H1 (cell line): ENCODE results near the gene PRKCA. TPM values are rescaled to one million over a fixed set of nuclear protein-coding genes. Genes with fewer than 3 reads are reported as not detected.

Experiments used
- CTCF ChIA-PET: fragments of 300-600 bp; sonication (Branson Sonifier 250); formaldehyde crosslinking; loops from one replicate; lab custom pipeline; 2021; ENCODE audit not compliant: partially characterized antibody; lab: Charles Lee
- POLR2A ChIA-PET: fragments of 300-600 bp; sonication (Branson Sonifier 250); formaldehyde crosslinking; loops from one replicate; lab custom pipeline; 2021; ENCODE audit warnings: inconsistent platforms; ENCODE audit not compliant: partially characterized antibody; lab: Charles Lee
- DNase-seq, 2 experiments: peaks; one replicate each; pipeline versions ENCODE4 v3.0.0 to v3.0.0-alpha.2; 2010 to 2022; ENCODE audit warnings: low spot score in 2 of 2, low read depth in 1 of 2, mixed read lengths in 1 of 2
- FAIRE-seq: peaks from 2 replicates; lab custom pipeline; 2011; peaks lifted over from hg19 to GRCh38; lab: Jason Lieb, UNC
- H2AFZ ChIP-seq: 2 replicates; pipeline ENCODE4 v1.8.1; 2012; ENCODE audit warnings: low read length, inconsistent platforms
- H2AK5ac ChIP-seq: 2 replicates; pipeline ENCODE4 v1.6.1; 2013; ENCODE audit warnings: low read depth, low read length
- H2BK120ac ChIP-seq: replicated peaks from 2 replicates; pipeline ENCODE3; 2013; ENCODE audit warnings: low read depth, low read length, inconsistent platforms
- H2BK12ac ChIP-seq: 2 replicates; pipeline ENCODE4 v1.6.1; 2013; ENCODE audit warnings: low read depth, low read length
- H2BK15ac ChIP-seq: 2 replicates; pipeline ENCODE4 v1.6.1; 2013; ENCODE audit warnings: low read length
- H2BK20ac ChIP-seq: 2 replicates; pipeline ENCODE4 v1.6.1; 2013; ENCODE audit warnings: low read length
- H2BK5ac ChIP-seq: 2 replicates; pipeline ENCODE4 v1.6.1; 2013; ENCODE audit warnings: low read depth, low read length
- H3K14ac ChIP-seq: 2 replicates; pipeline ENCODE4 v1.6.1; 2013; ENCODE audit warnings: inconsistent platforms; ENCODE audit not compliant: insufficient read length
- H3K18ac ChIP-seq: 2 replicates; pipeline ENCODE4 v1.6.1; 2013; ENCODE audit warnings: low read length; ENCODE audit errors: extremely low read depth
- H3K23ac ChIP-seq: 2 replicates; pipeline ENCODE4 v1.6.1; 2013; ENCODE audit warnings: inconsistent platforms; ENCODE audit not compliant: insufficient read length
- H3K23me2 ChIP-seq: 2 replicates; pipeline ENCODE4 v1.6.1; 2013; ENCODE audit warnings: low read depth, low read length
- H3K27ac ChIP-seq: 2 replicates; pipeline ENCODE4 v1.6.1; 2011; ENCODE audit warnings: low read depth, low read length, inconsistent platforms
- H3K27me3 ChIP-seq, 4 experiments: replicated peaks in 1 of 4; 1 replicate in 1 of 4; 2 replicates in 3 of 4; pipeline versions ENCODE4 v1.6.1 to v1.8.1; 2011 to 2013; ENCODE audit warnings: low read length in 3 of 4, mild to moderate bottlenecking in 3 of 4, inconsistent platforms in 2 of 4, mixed read lengths in 2 of 4, moderate library complexity in 1 of 4; ENCODE audit not compliant: control insufficient read depth in 3 of 4, insufficient read depth in 3 of 4; ENCODE audit errors: extremely low read depth in 1 of 4
- H3K36me3 ChIP-seq, 4 experiments: 2 replicates each; pipeline versions ENCODE4 v1.6.1 to v1.8.1; 2011 to 2013; ENCODE audit warnings: mild to moderate bottlenecking in 4 of 4, low read length in 3 of 4, moderate library complexity in 2 of 4, control low read depth in 1 of 4, inconsistent platforms in 1 of 4; ENCODE audit not compliant: insufficient read depth in 4 of 4, control insufficient read depth in 2 of 4
- H3K4ac ChIP-seq: replicated peaks from 2 replicates; pipeline ENCODE3; 2013; ENCODE audit warnings: low read length, low read depth, mixed read lengths, inconsistent platforms; ENCODE audit not compliant: insufficient read length
- H3K4me1 ChIP-seq, 4 experiments: replicated peaks in 1 of 4; 1 replicate in 1 of 4; 2 replicates in 3 of 4; pipeline versions ENCODE4 v1.6.1 to v1.8.1; 2011 to 2013; ENCODE audit warnings: low read length in 3 of 4, inconsistent platforms in 2 of 4, mixed read lengths in 1 of 4; ENCODE audit not compliant: insufficient read depth in 4 of 4, control insufficient read depth in 3 of 4
- H3K4me2 ChIP-seq, 2 experiments: 2 replicates each; pipeline versions ENCODE4 v1.6.1 to v1.8.1; 2011 to 2013; ENCODE audit warnings: low read depth in 2 of 2, low read length in 2 of 2, control low read depth in 1 of 2, inconsistent platforms in 1 of 2, mild to moderate bottlenecking in 1 of 2; ENCODE audit not compliant: insufficient read depth in 1 of 2
- H3K4me3 ChIP-seq, 4 experiments: fragments of 200-600, 300-600 bp in 1 of 4; sonication (generic), shearing (Covaris generic), sonication (Bioruptor Twin) in 1 of 4; 2 replicates each; pipeline versions ENCODE4 v1.5.1 to v1.8.1; 2011 to 2016; ENCODE audit warnings: low read length in 4 of 4, low read depth in 3 of 4, control low read depth in 2 of 4, inconsistent platforms in 2 of 4, mild to moderate bottlenecking in 2 of 4, mixed read lengths in 1 of 4, moderate library complexity in 1 of 4; ENCODE audit not compliant: insufficient read depth in 2 of 4; ENCODE audit errors: extremely low read depth in 1 of 4
- H3K56ac ChIP-seq: replicated peaks from 2 replicates; pipeline ENCODE3; 2013; ENCODE audit warnings: low read depth, mild to moderate bottlenecking, mixed read lengths, low read length, inconsistent platforms; ENCODE audit not compliant: insufficient read length
- H3K79me1 ChIP-seq: 2 replicates; pipeline ENCODE4 v1.6.1; 2013; ENCODE audit warnings: low read depth, low read length, control low read depth
- H3K79me2 ChIP-seq, 2 experiments: 2 replicates each; pipeline versions ENCODE4 v1.6.1 to v1.8.1; 2012 to 2013; ENCODE audit warnings: low read length in 2 of 2, mild to moderate bottlenecking in 2 of 2, inconsistent platforms in 1 of 2; ENCODE audit not compliant: insufficient read depth in 2 of 2, control insufficient read depth in 1 of 2
- H3K9ac ChIP-seq, 4 experiments: replicated peaks in 1 of 4; 1 replicate in 1 of 4; 2 replicates in 3 of 4; pipeline versions ENCODE4 v1.6.1 to v1.8.1; 2011 to 2013; ENCODE audit warnings: low read depth in 3 of 4, low read length in 3 of 4, control low read depth in 2 of 4, mild to moderate bottlenecking in 2 of 4, moderate library complexity in 2 of 4, inconsistent platforms in 1 of 4; ENCODE audit errors: extremely low read depth in 1 of 4
- H3K9me3 ChIP-seq, 2 experiments: 2 replicates each; pipeline versions ENCODE4 v1.6.1 to v1.8.1; 2012 to 2013; ENCODE audit warnings: mild to moderate bottlenecking in 2 of 2, moderate library complexity in 2 of 2, control low read depth in 1 of 2, inconsistent platforms in 1 of 2, low read depth in 1 of 2, low read length in 1 of 2, mixed read lengths in 1 of 2; ENCODE audit not compliant: insufficient read depth in 2 of 2
- H4K20me1 ChIP-seq, 2 experiments: replicated peaks in 1 of 2; 2 replicates each; pipeline versions ENCODE3 to v1.8.1; 2011 to 2013; ENCODE audit warnings: inconsistent platforms in 2 of 2, low read length in 2 of 2, mild to moderate bottlenecking in 1 of 2; ENCODE audit not compliant: insufficient read depth in 2 of 2, control insufficient read depth in 1 of 2
- H4K5ac ChIP-seq: 2 replicates; pipeline ENCODE4 v1.6.1; 2013; ENCODE audit warnings: low read length, low read depth, mixed read lengths, inconsistent platforms; ENCODE audit not compliant: insufficient read length
- H4K8ac ChIP-seq: 2 replicates; pipeline ENCODE4 v1.8.0; 2013; ENCODE audit warnings: mild to moderate bottlenecking, moderate library complexity, low read length, inconsistent platforms; ENCODE audit not compliant: insufficient read depth; ENCODE audit errors: extremely low read depth
- H4K91ac ChIP-seq: replicated peaks from 2 replicates; pipeline ENCODE3; 2013; ENCODE audit warnings: low read length, mixed read lengths, inconsistent platforms; ENCODE audit not compliant: insufficient read length
- BACH1 ChIP-seq: IDR thresholded peaks from 2 replicates; pipeline ENCODE4 v1.6.1; 2012; ENCODE audit warnings: low read length, improper control_type of control experiment
- FOSL1 ChIP-seq: IDR thresholded peaks from 2 replicates; pipeline ENCODE4 v1.6.1; 2011; ENCODE audit warnings: mild to moderate bottlenecking, low read depth, low read length, moderate library complexity; ENCODE audit not compliant: insufficient read depth
- HDAC2 ChIP-seq, 2 experiments: fragments of 300-600 bp in 1 of 2; sonication (generic) in 1 of 2; IDR thresholded peaks; 2 replicates each; pipeline ENCODE4 v1.6.1; 2011 to 2012; ENCODE audit warnings: low read depth in 2 of 2, low read length in 2 of 2, mild to moderate bottlenecking in 2 of 2, moderate library complexity in 2 of 2, borderline replicate concordance in 1 of 2, inconsistent platforms in 1 of 2
- POU5F1 ChIP-seq: IDR thresholded peaks from 2 replicates; pipeline ENCODE4 v1.6.1; 2011; ENCODE audit warnings: low read depth, mild to moderate bottlenecking, low read length, moderate library complexity
- RAD21 ChIP-seq, 2 experiments: IDR thresholded peaks in 1 of 2; conservative IDR thresholded peaks in 1 of 2; 2 replicates each; pipeline ENCODE4 v1.6.1; 2011; ENCODE audit warnings: low read depth in 2 of 2, low read length in 2 of 2, improper control_type of control experiment in 1 of 2, inconsistent platforms in 1 of 2, mild to moderate bottlenecking in 1 of 2, moderate library complexity in 1 of 2
- RBBP5 ChIP-seq: IDR thresholded peaks from 2 replicates; pipeline ENCODE4 v1.7.1; 2012; ENCODE audit warnings: low read depth, mild to moderate bottlenecking, inconsistent platforms, low read length, moderate library complexity, borderline replicate concordance
- SP1 ChIP-seq: IDR thresholded peaks from 2 replicates; pipeline ENCODE4 v1.6.1; 2011; ENCODE audit warnings: low read depth, low read length
- SUZ12 ChIP-seq: fragments of 200-600 bp; sonication (generic); IDR thresholded peaks from 2 replicates; pipeline ENCODE4 v1.6.1; 2012; ENCODE audit warnings: mild to moderate bottlenecking, inconsistent platforms, low read length, moderate library complexity, mixed read lengths
- TBP ChIP-seq: IDR thresholded peaks from 2 replicates; pipeline ENCODE4 v1.6.1; 2011; ENCODE audit warnings: low read depth, low read length, improper control_type of control experiment
- WGBS, 2 experiments: shearing (Covaris generic) in 1 of 2; methylation state at CpG; one replicate each; pipeline versions ENCODE4 v1.1.6 to v1.1.7; 2013 to 2015; ENCODE audit warnings: low lambda C conversion rate in 2 of 2, mixed read lengths in 2 of 2, inconsistent platforms in 1 of 2, low coverage in 1 of 2, missing lambda C conversion rate in 1 of 2; ENCODE audit not compliant: insufficient replicate concordance in 2 of 2, insufficient coverage in 1 of 2, insufficient read length in 1 of 2; ENCODE audit errors: extremely low coverage in 1 of 2, missing lambda C conversion rate in 1 of 2; 5-methylcytosine and 5-hydroxymethylcytosine counted together
- polyA plus RNA-seq, 7 experiments: library from polyadenylated mRNA; depleted of rRNA in 3 of 7; stranded (reverse) in 5 of 7; unstranded in 2 of 7; fragments of >200 nt in 5 of 7; fragments of 200-250 nt in 2 of 7; gene quantifications; 1 replicate in 5 of 7; 2 replicates in 1 of 7; 4 replicates in 1 of 7; pipeline versions ENCODE4 v1.2.1 to v1.2.3, GENCODE V29; 2011 to 2013; ENCODE audit warnings: missing spikeins in 2 of 7, mixed read lengths in 2 of 7
- total RNA-seq: library from RNA; stranded (reverse); fragmentation: NEBNext Ultra II Directional; extraction: Animal tissue kit (Norgen Biotek cat#: 25700); gene quantifications from 2 replicates; pipeline ENCODE4 v1.2.1, GENCODE V29; 2021
- TF ChIP-seq, protein P1 (sequence below): IDR thresholded peaks from 2 replicates; pipeline ENCODE4 v1.6.1; 2012; ENCODE audit warnings: inconsistent platforms

PRKCA gene
- total and polyA plus RNA-seq, 2 of the 8 experiments (the other 6 are each of a cell fraction or from before 2014, with no cell fraction given): 5.8 to 17.8 TPM

DNA sequence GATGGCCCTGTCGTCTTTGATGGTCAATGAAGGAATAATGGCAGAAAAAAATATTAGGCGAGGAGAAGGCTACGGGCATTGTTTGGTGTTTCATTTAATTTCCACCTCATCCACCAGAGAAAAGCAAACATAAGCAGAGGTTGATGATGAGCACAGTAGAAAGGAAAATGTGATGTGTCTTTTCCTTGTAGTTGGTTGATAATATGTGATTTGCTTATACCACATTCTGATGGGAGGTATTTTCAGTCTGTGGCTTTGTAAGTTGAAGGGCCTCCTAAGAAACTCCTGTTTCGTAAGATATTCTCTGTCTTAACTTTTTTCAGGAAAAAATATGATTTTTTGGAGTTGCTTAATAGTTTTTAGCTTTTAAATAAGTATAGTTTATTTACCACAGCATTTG is 215.7 kb downstream of the PRKCA start:
- Histone ChIP-seq H3K9ac (no peak overlapping the region), H3K4me3 (no peak overlapping the region), H3K9me3 (no peaks in the 10 kb centered on the region), H4K8ac (no peak overlapping the region), H4K91ac (no peak overlapping the region), H4K20me1 (no peaks in the 10 kb centered on the region), H2AFZ (no peak overlapping the region), H3K4ac (no peak overlapping the region), H3K79me2 (no peaks in the 10 kb centered on the region), H2AK5ac (no peak overlapping the region), H2BK12ac (no peak overlapping the region), H3K27me3 (no peaks in the 10 kb centered on the region), H3K56ac (no peak overlapping the region), H4K5ac (no peak overlapping the region), H2BK20ac (no peak overlapping the region), H3K27ac (no peak overlapping the region), H2BK5ac (no peak overlapping the region), H2BK120ac (no peak overlapping the region), H3K14ac (no peak overlapping the region), H3K36me3 (no peaks in the 10 kb centered on the region), H3K4me2 (no peak overlapping the region), H2BK15ac (no peak overlapping the region), H3K23ac (no peak overlapping the region), H3K23me2 (no peaks in the 10 kb centered on the region), H3K79me1 (no peaks in the 10 kb centered on the region), H3K4me1 (peaks cover 0 to 6% (median 3%) of the 10 kb centered on the region in 4 experiments; a peak in 2 of 7 replicates), H3K18ac (no peak overlapping the region)
- ChIA-PET POLR2A (no interaction called here), CTCF (interaction anchor here (0.6 to 1.1 kb wide), 3 partner anchors 11 to 31 kb away, joined by 3 read pairs; no protein-coding TSS in a partner anchor)
- DNase-seq: no peak
- FAIRE-seq: no peak
- 87% methylated on average over 4 of the region's 4 CpGs; no CpG with 5 or more reads in 1 of the 2 experiments for WGBS, 2 experiments
- TF ChIP-seq RBBP5: no peak
- TF ChIP-seq, protein P1, sequence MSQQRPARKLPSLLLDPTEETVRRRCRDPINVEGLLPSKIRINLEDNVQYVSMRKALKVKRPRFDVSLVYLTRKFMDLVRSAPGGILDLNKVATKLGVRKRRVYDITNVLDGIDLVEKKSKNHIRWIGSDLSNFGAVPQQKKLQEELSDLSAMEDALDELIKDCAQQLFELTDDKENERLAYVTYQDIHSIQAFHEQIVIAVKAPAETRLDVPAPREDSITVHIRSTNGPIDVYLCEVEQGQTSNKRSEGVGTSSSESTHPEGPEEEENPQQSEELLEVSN: no peak
- no peak for TF ChIP-seq TBP
- no peak for TF ChIP-seq SP1
- no peak for TF ChIP-seq HDAC2 (IDR thresholded peaks at IDR 0.05; ENCODE audit: borderline replicate concordance in 1 of 2, low read depth in 2 of 2, low read length in 2 of 2)
- no peak for TF ChIP-seq FOSL1
- no peak for TF ChIP-seq BACH1
- no peak for TF ChIP-seq POU5F1
- TF ChIP-seq SUZ12: no peak
- TF ChIP-seq RAD21 (IDR thresholded peaks at IDR 0.05 in 1 of 2, conservative IDR thresholded peaks at IDR 0.05 in 1 of 2; ENCODE audit: low read depth in 2 of 2, low read length in 2 of 2): no peak
